H54 (cell line): Measurements from ENCODE around the gene NXPE4.
"Not testable (repeated sequence)": the region's sequence is repeated elsewhere in the genome, so short reads cannot be mapped to it uniquely, and the experiment has no call there.

ENCODE experiments used
- DNase-seq: peaks from one replicate; pipeline ENCODE4 v3.0.0; 2011; ENCODE audit warnings: low spot score, mixed read lengths; ENCODE audit not compliant: insufficient read length
- FAIRE-seq: peaks from 3 replicates; lab custom pipeline; 2011; peaks lifted over from hg19 to GRCh38; lab: Jason Lieb, UNC
- POLR2A ChIP-seq: IDR thresholded peaks from 2 replicates; pipeline ENCODE4 v1.6.1; 2011; ENCODE audit warnings: low read depth, mild to moderate bottlenecking, low read length

Gene NXPE4

DNA sequence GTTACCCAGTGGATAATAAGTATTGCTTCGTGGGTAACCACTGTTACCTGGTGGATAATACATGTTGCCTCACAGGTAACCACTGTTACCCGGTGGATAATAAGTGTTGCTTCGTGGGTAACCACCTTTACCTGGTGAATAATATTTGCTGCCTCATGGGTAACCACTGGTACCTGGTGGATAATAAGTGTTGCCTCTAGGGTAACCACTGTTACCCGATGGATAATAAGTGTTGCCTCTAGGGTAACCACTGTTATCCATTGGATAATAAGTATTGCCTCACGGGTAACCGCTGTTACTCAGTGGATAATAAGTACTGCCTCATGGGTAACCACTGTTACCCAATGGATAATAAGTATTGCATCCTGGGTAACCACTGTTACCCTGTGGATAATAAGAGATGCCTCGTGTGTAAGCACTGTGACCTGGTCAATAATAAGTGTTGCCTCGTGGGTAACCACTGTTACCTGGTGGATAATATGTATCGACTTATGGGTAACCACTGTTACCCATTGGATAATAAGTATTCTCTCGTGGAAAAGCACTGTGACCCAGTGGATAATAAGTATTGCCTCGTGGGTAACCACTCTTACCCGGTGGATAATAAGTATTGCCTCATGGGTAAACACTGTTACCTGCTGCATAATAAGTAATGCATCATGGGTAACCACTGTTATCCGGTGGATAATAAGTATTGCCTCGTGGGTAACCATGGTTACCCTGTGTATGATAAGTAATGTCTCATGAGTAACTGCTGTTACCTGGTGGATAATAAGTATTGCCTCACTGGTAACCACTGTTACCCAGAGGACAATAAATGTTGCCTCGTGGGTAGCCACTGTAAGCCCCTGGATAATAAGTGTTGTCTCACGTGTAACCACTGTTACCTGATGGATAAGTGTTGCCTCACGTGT, 20.1 kb upstream of the NXPE4 start:
- FAIRE-seq = no peak
- TF ChIP-seq POLR2A = no peak
- no peak for DNase-seq

DNA sequence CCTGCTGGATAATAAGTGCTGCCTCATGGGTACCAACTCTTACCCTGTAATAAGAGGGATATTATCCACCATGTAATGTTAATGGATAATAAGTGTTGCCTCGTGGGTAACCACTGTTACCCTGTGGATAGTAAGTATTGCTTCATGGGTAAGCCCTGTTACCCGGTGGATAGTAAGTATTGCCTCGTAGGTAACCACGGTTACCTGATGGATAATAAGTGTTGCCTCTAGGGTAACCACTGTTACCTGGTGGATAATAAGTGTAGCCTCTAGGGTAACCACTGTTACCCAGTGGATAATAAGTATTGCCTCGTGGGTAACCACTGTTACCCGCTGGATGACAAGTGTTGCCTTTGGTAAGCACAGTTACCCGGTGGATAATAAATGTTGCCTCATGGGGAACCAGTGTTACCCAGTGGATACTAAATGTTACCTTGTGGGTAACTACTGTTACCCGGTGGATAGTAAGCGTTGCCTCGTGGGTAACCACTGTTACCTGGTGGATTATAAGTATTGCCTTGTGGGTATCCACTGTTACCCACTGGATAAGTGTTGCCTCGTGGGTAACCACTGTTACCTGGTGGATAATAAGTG, 18.6 kb upstream of the NXPE4 start:
- no peak for FAIRE-seq
- no peak for TF ChIP-seq POLR2A
- no peak for DNase-seq

DNA sequence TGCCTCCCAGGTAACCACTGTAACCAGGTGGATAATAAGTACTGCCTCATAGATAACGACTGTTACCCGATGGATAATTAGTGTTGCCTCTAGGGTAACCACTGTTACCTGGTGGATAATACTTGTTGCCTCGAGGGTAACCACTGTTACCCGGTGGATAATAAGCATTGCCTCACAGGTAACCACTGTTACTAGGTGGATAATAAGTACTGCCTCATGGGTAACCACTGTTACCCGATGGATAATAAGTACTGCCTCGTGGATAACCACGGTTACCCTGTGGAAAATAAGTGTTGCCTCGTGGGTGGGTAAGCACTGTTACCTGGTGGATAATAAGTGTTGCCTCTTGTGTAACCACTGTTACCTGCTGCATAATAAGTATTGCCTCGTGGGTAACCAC, 17.5 kb upstream of the NXPE4 start:
- not testable (repeated sequence) for FAIRE-seq, DNase-seq

DNA sequence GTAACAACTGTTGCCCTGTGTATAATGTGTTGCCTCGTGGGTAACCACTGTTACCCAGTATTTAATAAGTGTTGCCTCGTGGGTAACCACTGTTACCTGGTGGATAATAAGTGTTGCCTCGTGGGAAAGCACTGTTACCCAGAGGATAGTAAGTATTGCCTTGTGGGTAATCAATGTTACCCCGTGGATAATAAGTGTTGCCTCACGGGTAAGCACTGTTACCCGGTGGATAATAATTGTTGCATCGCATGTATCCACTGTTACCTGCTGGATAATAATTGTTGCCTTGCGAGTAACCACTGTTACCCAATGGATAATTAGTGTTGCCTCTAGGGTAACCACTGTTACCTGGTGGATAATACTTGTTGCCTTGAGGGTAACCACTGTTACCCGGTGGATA, 17.1 kb upstream of the NXPE4 start:
- FAIRE-seq = no peak
- DNase-seq = no peak
- TF ChIP-seq POLR2A = no peak

DNA sequence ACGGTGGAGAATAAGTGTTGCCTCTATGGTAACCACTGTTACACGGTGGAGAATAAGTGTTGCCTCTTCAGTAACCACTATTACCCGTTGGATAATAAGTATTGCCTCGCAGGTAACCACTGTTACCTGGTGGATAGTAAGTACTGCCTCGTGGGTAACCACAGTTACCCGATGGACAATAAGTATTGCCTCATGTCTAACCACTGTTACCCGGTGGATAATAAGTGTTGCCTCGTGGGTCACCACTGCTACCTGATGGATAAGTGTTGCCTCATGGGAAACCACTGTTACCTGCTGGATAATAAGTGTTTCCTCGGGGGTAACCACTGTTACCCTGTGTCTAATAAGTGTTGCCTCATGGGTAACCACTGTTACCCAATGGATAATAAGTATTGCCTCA, 16.6 kb upstream of the NXPE4 start:
- FAIRE-seq, DNase-seq: not testable (repeated sequence)

DNA sequence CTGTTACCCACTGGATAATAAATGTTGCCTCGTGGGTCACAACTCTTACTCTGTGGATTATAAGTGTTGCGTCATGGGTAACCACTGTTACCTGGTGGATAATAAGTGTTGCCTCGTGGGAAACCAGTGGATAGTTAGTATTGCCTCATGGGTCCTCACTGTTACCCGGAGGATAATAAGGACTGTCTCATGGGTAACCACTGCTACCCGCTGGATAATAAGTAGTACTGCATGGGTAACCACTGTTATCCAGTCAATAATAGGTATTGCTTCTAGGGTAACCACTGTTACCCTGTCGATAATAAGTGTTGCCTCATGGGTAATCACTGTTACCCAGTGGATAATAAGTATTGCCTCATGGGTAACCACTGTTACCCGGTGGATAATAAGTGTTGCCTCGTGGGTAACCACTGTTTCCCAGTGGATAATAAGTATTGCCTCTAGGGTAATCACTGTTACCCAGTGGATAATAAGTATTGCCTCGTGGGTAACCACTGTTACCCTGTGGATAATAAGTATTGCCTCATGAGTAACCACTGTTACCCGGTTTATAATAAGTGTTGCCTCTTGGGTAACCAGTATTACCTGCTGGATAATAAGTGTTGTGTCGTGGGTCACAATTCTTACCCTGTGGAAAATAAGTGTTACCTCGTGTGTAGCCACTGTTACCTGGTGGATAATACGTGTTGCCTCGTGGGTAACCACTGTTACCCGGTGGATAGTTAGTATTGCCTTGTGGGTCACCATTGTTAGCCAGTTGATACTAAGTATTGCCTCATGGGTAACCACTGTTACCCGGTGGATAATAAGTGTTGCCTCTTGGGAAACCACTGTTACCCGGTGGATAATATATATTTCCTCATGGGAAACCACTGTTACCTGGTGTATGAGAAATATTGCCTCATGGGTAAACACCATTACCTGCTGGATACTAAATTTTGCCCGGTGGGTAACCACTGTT, 15.7 kb upstream of the NXPE4 start:
- DNase-seq = no peak
- FAIRE-seq = no peak
- no peak for TF ChIP-seq POLR2A

DNA sequence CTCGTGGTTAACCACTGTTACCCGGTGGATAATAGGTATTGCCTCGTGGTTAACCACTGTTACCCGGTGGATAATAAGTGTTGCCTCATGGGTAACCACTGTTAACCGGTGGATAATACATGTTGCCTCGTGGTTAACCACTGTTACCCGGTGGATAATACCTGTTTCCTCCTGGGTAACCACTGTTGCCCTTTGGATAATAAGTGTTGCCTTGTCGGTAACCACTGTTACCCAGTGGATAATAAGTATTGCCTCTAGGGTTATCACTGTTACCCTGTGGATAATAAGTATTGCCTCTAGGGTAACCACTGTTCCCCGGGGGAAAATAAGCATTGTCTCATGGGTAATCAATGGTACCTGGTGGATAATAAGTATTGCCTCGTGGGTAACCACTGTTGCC, 15.0 kb upstream of the NXPE4 start:
- DNase-seq (no peak), FAIRE-seq (no peak)
- TF ChIP-seq POLR2A = no peak

DNA sequence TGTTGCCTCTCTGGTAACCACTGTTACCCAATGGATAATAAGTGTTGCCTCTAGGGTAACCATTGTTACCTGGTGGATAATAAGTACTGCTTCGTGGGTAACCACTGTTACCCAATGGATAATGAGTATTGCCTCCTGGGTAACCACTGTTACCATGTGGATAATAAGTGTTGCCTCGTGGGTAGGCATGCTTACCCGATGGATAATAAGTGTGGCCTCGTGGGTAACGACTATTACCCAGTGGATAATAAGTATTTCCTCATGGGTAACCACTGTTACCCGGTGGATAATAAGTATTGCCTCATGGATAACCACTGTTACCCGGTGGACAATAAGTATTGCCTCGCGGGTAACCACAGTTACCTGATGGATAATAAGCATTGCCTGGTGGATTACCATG, 13.8 kb upstream of the NXPE4 start:
- no peak for TF ChIP-seq POLR2A
- FAIRE-seq = no peak

DNA sequence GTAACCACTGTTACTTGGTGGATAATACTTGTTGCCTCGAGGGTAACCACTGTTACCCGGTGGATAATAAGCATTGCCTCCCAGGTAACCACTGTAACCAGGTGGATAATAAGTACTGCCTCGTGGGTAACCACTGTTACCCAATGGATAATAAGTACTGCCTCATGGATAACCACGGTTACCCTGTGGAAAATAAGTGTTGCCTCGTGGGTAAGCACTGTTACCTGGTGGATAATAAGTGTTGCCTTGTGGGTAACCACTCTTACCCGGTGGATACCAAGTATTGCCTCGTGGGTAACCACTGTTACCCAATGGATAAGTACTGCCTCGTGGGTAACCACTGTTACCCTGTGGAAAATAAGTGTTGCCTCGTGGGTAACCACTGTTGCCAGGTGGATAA, 13.0 kb upstream of the NXPE4 start:
- not testable (repeated sequence) for FAIRE-seq, DNase-seq

More for the DNA sequence above, 13.8 kb upstream of the NXPE4 start:
- DNase-seq = no peak

DNA sequence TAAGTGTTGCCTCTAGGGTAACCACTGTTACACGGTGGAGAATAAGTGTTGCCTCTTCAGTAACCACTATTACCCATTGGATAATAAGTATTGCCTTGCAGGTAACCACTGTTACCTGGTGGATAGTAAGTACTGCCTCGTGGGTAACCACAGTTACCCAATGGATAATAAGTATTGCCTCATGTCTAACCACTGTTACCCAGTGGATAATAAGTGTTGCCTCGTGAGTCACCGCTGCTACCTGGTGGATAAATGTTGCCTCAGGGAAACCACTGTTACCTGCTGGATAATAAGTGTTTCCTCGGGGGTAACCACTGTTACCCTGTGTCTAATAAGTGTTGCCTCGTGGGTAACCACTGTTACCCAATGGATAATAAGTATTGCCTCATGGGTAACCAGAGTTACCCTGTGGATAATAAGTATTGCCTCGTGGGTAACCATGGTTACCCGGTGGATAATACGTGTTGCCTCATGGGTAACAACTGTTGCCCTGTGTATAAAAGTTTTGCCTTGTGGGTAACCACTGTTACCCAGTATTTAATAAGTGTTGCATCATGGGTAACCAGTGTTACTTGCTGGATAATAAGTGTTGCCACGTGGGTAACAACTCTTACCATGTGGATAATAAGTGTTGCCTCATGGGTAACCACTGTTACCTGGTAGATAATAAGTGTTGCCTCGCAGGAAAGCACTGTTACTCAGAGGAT, 12.3 kb upstream of the NXPE4 start:
- TF ChIP-seq POLR2A = no peak
- FAIRE-seq (no peak), DNase-seq (no peak)

DNA sequence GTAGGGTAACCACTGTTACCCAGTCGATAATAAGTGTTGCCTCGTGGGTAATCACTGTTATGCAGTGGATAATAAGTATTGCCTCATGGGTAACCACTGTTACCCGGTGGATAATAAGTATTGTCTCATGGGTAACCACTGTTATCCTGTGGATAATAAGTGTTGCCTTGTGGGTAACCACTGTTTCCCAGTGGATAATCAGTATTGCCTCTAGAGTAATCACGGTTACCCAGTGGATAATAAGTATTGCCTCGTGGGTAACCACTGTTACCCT, 11.2 kb upstream of the NXPE4 start:
- FAIRE-seq, DNase-seq: not testable (repeated sequence)

DNA sequence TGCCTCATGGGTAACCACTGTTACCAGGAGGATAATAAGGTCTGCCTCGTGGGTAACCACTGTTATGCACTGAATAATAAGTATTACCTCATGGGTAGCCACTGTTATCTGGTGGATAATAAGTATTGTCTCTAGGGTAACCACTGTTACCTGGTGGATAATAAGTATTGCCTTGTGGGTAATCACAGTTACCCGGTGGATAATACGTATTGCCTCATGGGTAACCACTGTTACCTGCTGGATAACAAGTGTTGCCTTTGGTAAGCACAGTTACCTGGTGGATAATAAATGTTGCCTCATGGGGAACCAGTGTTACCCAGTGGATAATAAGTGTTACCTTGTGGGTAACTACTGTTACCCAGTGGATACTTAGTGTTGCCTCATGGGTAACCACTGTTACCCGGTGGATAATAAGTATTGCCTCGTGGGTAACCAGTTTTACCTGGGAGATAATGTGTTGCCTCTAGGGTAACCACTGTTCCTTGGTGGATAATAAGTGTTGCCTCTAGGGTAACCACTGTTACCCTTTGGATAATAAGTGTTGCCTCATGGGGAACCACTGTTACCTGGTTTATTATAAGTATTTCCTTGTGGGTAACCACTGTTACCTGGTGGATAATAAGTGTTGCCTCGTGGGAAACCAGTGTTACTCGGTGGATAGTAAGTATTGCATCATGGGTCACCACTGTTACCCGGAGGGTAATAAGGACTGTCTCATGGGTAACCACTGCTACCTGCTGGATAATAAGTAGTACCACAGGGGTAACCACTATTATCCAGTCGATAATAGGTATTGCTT, 10.6 kb upstream of the NXPE4 start:
- TF ChIP-seq POLR2A = no peak
- FAIRE-seq (no peak), DNase-seq (no peak)

DNA sequence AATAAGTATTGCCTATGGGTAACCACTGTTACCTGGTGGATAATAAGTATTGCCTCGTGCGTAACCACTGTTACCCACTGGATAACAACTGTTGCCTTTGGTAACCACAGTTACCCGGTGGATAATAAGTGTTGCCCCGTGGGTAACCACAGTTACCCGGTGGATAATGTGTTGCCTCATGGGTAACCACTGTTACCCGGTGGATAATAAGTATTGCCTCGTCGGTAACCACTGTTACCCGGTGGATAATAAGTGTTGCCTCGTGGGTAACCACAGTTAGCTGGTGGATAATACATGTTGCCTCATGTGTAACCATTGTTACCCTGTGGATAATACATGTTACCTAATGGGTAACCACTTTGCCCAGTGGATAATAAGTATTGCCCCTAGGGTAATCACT, 9.8 kb upstream of the NXPE4 start:
- TF ChIP-seq POLR2A = no peak
- DNase-seq (no peak), FAIRE-seq (no peak)
